HG03280 (cell line): ENCODE measurements around the gene SPEM1.

Experiments used
- ATAC-seq: cut with Tn5 transposase; IDR thresholded peaks from one replicate; pipeline ENCODE4 v1.9.1; 2021; ENCODE audit warnings: mild to moderate bottlenecking, moderate library complexity; ENCODE audit not compliant: unreplicated experiment

Gene SPEM1

DNA sequence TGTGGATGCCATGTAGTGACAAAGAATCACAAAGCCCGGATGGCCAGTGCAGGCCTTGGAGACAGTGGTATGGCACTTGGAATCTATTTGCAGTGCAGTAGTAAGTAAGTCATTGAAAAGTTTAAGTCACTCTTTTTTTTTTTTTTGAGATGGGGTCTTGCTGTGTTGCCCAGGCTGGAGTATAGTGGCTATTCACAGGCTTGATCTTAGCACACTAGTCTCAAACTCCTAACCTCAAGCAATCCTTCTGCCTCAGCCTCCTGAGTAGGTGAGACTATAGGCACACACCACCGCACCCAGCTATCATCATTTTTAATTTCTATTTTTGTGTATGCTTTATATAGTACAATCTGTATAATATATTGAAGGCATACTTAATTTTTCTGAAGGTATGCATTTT lies 21.5 kb upstream of the SPEM1 start:
- ATAC-seq = no peak

- no peak for ATAC-seq
Measured at GRCh38 chr17:7403043-7403726, 16.9 kb upstream of the SPEM1 start.

DNA sequence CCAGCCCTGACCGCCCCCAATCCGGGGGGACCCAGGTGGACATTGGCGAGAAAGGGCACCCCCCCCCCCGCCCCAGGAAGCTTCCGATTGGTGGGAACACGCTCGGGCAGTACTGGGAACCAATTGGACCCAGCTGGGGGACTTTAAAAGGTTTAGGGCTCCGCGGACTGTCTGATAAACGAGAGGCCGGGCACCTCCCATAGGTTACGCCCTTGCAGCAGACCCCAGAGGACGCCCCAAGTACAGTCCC lies 16.5 kb upstream of the SPEM1 start:
- no peak for ATAC-seq

DNA sequence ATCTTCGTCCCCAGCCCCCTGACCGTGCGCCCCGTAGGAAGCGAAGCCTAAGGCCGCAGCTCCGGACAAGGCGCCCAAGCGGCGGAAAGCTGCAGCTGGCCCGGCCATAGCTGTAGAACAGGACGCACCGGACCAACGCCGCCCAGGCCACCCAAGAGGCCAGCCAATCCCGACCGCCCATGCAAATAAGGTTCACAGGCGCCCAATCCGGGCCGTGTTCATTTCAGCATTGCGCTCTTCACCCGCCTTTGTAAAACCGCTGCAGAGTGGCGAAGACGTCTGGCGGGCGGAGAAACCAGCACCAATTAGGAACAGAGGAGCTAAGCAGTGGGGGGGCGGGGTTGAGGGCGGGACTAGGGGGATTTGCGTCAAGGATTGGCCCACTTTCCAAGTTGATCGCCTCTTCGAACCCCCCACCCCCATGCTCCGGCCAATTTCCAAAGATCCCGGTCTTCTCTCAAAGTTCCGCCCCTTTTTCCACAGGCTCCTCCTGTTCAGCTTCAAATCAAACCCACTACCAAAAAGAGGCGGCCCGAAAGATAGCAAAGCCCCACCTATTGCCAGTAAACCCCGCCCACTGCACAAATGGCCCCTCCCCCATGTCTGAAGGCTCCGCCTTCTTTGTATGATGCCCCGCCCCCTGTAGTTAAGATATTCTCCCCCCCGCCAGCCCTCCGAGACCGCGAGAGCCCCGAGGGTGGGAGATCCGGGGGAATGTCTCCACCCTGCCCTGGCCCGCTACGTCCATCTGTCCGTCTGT lies 16.0 kb upstream of the SPEM1 start, which contains the start of gene TMEM256:
TMEM256 (minus strand) TSS at position 121 of the 760 bp plus-strand sequence; CDS start at position 108, 13 bp downstream.
- peak; percentile 93 for ATAC-seq

- ATAC-seq = peak; percentile 22
Measured at GRCh38 chr17:7404737-7405349, 15.3 kb upstream of the SPEM1 start.

GRCh38 chr17:7405350-7406234 lies 14.5 kb upstream of the SPEM1 start:
- ATAC-seq = no peak

DNA sequence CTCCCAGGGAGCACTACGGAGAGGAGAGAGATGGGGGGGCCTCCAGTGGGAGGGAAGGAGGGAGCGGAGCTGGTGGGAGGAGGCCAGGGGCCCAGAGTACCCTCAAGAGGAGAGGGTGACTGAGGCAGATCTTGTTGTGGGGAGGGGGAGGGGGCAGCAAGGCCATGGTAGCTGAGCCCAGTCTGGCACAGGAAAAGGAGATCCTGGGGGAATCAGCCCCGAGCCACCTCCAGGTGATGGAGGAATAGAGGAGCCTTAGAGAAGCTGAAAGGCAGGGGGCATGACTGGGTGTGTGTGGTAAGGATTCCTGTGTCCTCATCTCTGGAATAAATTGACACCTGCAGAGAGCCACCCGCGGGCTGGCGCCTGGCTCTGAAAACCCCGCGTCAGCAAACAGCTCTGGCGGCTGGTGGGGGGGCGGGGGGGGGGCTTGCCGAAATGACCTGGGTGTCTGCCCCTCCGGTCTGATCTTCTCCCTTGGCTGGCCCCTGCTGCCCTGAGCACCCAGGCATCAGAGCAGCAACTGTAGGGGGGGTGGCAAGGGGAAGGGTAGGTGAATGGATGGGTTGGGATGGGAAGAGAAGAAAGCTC lies 13.8 kb upstream of the SPEM1 start:
- ATAC-seq = no peak

DNA sequence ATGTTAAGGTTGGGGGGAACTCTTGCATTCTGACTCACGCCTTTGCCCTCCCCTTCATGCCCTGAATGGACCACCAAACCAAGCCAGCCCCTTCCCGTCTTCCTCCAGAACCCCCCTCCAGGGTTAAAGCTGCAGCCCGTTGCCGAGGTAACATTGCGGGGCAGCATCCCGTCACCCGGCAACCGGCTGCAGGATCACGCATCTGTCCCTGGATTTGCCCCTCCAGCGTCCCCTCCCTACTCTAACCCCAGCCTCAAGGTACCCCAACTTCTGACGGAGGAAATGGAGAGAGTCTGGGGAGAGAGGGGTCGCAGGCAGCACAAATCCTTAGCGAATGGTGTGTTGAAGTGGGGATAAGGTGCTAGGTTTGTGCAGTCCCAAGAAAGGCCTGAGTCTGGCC lies 13.0 kb upstream of the SPEM1 start:
- ATAC-seq = no peak

GRCh38 chr17:7407485-7408251 lies 12.5 kb upstream of the SPEM1 start, which contains the start of gene NLGN2:
Gene NLGN2, plus strand, starts transcription at chr17:7407845. Its CDS starts 411 bp downstream, at chr17:7408256.
- no peak for ATAC-seq

GRCh38 chr17:7408252-7408727 lies 11.8 kb upstream of the SPEM1 start:
- no peak for ATAC-seq

DNA sequence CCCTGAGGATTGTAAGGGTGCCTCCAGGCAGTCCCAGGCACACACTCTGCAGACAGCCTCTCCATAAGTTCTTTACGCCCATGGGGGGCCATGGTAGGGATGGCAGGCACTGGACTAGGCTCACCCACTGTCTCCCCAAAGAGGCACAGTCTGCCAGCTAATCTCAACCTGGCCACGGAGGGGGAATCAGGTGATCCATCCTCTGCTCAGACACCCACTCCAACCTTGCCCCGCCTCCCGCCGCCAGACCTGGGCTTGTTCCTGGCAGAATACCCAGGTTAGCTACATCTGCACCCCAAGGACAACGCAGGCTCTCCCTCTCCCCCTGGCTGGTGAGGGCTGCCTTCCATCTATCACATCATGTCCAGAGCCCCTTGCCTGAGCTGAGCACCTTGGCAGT lies 11.3 kb upstream of the SPEM1 start:
- no peak for ATAC-seq

- no peak for ATAC-seq
Measured at GRCh38 chr17:7409716-7410115, 10.4 kb upstream of the SPEM1 start.

DNA sequence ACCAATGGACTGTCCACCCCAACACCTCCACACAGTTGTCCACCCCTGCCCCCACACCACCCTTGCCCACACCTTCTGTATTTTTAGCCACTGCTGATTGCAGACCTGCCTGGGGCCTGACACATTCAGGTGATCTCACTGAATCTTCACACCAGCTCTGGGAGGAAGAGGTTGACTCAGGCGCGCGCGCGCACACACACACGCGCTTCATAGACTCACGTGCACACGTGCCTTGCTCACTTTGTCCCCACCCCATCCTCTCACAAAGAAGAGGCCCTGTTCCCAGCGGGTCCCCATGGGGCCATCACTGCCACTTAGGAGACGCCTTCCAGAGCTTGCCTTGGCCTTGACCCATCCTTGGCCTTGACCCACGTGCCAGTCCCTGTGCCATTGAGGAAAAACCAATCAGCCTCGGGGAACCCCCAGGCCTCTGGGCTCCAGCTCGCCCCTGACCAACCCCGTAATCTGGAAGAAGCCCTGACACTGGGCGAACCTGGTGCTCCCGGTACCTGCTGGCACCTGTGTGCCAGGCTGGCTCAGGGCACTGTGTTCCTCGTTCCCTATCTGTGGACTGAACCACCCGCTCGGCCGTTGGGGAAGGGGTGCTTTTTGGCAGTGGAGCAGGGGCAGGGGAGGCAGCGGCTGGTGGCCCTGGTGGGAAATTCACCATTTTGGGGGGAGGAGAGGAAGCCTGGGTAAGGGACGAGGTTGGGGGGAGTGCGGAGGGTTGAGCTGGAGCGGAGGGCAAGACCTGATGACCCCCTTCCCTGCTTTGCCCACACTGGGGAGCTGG lies 9.3 kb upstream of the SPEM1 start:
- ATAC-seq = no peak

GRCh38 chr17:7411427-7411750 lies 8.7 kb upstream of the SPEM1 start:
- no peak for ATAC-seq

- no peak for ATAC-seq
Measured at GRCh38 chr17:7413346-7413985, 6.7 kb upstream of the SPEM1 start.

- ATAC-seq = no peak
Measured at GRCh38 chr17:7414837-7415236, 5.3 kb upstream of the SPEM1 start.

DNA sequence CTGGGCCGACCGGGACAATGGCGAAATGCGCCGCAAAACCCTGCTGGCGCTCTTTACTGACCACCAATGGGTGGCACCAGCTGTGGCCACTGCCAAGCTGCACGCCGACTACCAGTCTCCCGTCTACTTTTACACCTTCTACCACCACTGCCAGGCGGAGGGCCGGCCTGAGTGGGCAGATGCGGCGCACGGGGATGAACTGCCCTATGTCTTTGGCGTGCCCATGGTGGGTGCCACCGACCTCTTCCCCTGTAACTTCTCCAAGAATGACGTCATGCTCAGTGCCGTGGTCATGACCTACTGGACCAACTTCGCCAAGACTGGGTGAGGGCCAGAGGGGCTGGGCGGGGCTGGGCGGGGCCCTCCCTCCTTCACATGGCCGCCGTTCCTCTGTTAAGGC lies 4.3 kb upstream of the SPEM1 start:
- no peak for ATAC-seq

GRCh38 chr17:7416323-7416722 lies 3.8 kb upstream of the SPEM1 start:
- no peak for ATAC-seq
